ENCODE measurements around the gene MAP3K19.

MAP3K19 gene

DNA sequence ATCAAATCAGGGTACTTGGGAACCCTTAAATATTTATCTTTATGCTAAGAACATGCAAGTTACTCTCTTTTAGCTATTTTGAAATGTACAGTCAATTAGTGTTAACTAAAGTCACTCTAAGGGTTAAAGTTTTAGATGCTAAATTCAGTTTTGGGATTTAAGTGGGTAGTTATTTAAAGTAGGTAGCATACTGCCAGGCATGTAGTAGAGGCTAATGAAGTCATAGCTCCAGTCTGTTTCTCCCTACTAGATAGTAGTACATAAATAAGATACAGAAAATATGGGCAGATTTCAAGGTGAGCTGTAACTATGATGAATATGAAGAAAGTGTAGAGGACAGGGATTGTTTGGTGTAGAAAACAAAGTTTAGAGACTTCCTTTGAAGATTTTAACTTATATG is 12.3 kb upstream of the MAP3K19 start:
- Histone ChIP-seq H3K4me1 (ENCODE audit: control insufficient read depth, insufficient read depth, low read length) (no peaks in the 10 kb centered on the region), H3K4me3 (ENCODE audit: low read depth, low read length) (no peak overlapping the region), H3K27ac (ENCODE audit: extremely low read depth, low read depth, low read length) (no peak overlapping the region), H3K9me3 (ENCODE audit: control insufficient read depth, insufficient read depth, low read depth, low read length) (no peaks in the 10 kb centered on the region), H3K36me3 (ENCODE audit: control insufficient read depth in 2 of 2, insufficient read depth in 1 of 2, low read length in 2 of 2) (peaks cover 23 to 34% of the 10 kb centered on the region in 2 experiments)
- no peak for TF ChIP-seq OSR2 (tag by site-specific recombination; IDR thresholded peaks at IDR 0.05)
- no peak for TF ChIP-seq ZNF341 (tag by site-specific recombination; IDR thresholded peaks at IDR 0.05; ENCODE audit: low read depth)
- TF ChIP-seq ZFP69B (tag by site-specific recombination; IDR thresholded peaks at IDR 0.05): no peak
- TF ChIP-seq, protein P1, sequence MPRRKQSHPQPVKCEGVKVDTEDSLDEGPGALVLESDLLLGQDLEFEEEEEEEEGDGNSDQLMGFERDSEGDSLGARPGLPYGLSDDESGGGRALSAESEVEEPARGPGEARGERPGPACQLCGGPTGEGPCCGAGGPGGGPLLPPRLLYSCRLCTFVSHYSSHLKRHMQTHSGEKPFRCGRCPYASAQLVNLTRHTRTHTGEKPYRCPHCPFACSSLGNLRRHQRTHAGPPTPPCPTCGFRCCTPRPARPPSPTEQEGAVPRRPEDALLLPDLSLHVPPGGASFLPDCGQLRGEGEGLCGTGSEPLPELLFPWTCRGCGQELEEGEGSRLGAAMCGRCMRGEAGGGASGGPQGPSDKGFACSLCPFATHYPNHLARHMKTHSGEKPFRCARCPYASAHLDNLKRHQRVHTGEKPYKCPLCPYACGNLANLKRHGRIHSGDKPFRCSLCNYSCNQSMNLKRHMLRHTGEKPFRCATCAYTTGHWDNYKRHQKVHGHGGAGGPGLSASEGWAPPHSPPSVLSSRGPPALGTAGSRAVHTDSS (tag by site-specific recombination; IDR thresholded peaks at IDR 0.05): no peak
- TF ChIP-seq ZSCAN18 (tag by site-specific recombination; IDR thresholded peaks at IDR 0.05): no peak
- no peak for TF ChIP-seq ZNF121 (tag by site-specific recombination; IDR thresholded peaks at IDR 0.05)
- TF ChIP-seq MYNN (tag by site-specific recombination; IDR thresholded peaks at IDR 0.05; ENCODE audit: borderline replicate concordance): no peak
- TF ChIP-seq ZNF394 (tag by site-specific recombination; IDR thresholded peaks at IDR 0.05; ENCODE audit: borderline replicate concordance): no peak
- no peak for TF ChIP-seq KLF7 (tag by site-specific recombination; IDR thresholded peaks at IDR 0.05; ENCODE audit: borderline replicate concordance)
- no peak for TF ChIP-seq ZNF211 (tag by site-specific recombination; IDR thresholded peaks at IDR 0.05; ENCODE audit: low read depth)
- TF ChIP-seq RBAK (tag by site-specific recombination; IDR thresholded peaks at IDR 0.05): no peak
- TF ChIP-seq ZNF501 (tag by site-specific recombination; IDR thresholded peaks at IDR 0.05): no peak
- TF ChIP-seq, protein P2, sequence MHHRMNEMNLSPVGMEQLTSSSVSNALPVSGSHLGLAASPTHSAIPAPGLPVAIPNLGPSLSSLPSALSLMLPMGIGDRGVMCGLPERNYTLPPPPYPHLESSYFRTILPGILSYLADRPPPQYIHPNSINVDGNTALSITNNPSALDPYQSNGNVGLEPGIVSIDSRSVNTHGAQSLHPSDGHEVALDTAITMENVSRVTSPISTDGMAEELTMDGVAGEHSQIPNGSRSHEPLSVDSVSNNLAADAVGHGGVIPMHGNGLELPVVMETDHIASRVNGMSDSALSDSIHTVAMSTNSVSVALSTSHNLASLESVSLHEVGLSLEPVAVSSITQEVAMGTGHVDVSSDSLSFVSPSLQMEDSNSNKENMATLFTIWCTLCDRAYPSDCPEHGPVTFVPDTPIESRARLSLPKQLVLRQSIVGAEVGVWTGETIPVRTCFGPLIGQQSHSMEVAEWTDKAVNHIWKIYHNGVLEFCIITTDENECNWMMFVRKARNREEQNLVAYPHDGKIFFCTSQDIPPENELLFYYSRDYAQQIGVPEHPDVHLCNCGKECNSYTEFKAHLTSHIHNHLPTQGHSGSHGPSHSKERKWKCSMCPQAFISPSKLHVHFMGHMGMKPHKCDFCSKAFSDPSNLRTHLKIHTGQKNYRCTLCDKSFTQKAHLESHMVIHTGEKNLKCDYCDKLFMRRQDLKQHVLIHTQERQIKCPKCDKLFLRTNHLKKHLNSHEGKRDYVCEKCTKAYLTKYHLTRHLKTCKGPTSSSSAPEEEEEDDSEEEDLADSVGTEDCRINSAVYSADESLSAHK (tag by site-specific recombination; IDR thresholded peaks at IDR 0.05): no peak
- TF ChIP-seq GLIS1 (tag by site-specific recombination; IDR thresholded peaks at IDR 0.05): no peak
- TF ChIP-seq ZNF555 (tag by site-specific recombination; conservative IDR thresholded peaks at IDR 0.05): no peak
- POLR2A ChIA-PET: no interaction called here
- CTCF ChIA-PET: no interaction called here

DNA sequence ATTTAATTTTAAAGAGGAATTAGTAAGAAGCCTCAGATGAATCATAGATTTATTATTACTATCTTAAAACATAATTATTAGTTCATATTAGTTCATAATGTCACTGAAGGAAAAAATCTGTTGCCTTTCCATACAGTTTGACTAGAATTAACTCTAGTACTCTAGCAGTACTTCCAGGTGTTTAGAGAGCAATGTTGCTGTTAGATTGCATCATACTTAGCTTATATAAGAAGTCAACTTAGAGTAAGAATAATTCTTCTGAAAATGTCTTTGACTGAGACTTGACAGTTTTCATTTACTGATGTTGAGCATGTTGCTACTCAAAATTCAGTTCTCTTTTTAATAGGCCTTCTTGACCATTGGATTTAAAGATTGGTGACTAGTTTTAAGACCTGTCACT is 9.5 kb upstream of the MAP3K19 start:
- Histone ChIP-seq H3K27ac (ENCODE audit: extremely low read depth, low read depth, low read length) (no peak overlapping the region), H3K9me3 (ENCODE audit: control insufficient read depth, insufficient read depth, low read depth, low read length) (no peaks in the 10 kb centered on the region), H3K36me3 (ENCODE audit: control insufficient read depth in 2 of 2, insufficient read depth in 1 of 2, low read length in 2 of 2) (peaks cover 20 to 28% of the 10 kb centered on the region in 2 experiments), H3K4me1 (ENCODE audit: control insufficient read depth, insufficient read depth, low read length) (no peaks in the 10 kb centered on the region; the same call in 1 of the 2 replicates), H3K4me3 (ENCODE audit: low read depth, low read length) (no peak overlapping the region)
- ChIA-PET POLR2A (no interaction called here), CTCF (interaction anchor here (0.7 kb wide), 1 partner anchor 468 kb away, joined by 3 read pairs; no protein-coding TSS in a partner anchor)
- no peak for TF ChIP-seq HOXA7 (CRISPR knock-in tag; IDR thresholded peaks at IDR 0.05; ENCODE audit: borderline replicate concordance)
- no peak for TF ChIP-seq ZNF677 (tag by site-specific recombination; IDR thresholded peaks at IDR 0.05)
- no peak for TF ChIP-seq ZNF792 (tag by site-specific recombination; IDR thresholded peaks at IDR 0.05)
- TF ChIP-seq, protein P3, sequence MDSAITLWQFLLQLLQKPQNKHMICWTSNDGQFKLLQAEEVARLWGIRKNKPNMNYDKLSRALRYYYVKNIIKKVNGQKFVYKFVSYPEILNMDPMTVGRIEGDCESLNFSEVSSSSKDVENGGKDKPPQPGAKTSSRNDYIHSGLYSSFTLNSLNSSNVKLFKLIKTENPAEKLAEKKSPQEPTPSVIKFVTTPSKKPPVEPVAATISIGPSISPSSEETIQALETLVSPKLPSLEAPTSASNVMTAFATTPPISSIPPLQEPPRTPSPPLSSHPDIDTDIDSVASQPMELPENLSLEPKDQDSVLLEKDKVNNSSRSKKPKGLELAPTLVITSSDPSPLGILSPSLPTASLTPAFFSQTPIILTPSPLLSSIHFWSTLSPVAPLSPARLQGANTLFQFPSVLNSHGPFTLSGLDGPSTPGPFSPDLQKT (IDR thresholded peaks at IDR 0.05; ENCODE audit: borderline replicate concordance, low read depth, low read length): no peak
- TF ChIP-seq ZSCAN16 (tag by site-specific recombination; IDR thresholded peaks at IDR 0.05): no peak
- no peak for TF ChIP-seq BCL11B (tag by site-specific recombination; IDR thresholded peaks at IDR 0.05; ENCODE audit: low read depth)
- no peak for TF ChIP-seq ZNF423 (tag by site-specific recombination; IDR thresholded peaks at IDR 0.05)
- TF ChIP-seq, protein P4, sequence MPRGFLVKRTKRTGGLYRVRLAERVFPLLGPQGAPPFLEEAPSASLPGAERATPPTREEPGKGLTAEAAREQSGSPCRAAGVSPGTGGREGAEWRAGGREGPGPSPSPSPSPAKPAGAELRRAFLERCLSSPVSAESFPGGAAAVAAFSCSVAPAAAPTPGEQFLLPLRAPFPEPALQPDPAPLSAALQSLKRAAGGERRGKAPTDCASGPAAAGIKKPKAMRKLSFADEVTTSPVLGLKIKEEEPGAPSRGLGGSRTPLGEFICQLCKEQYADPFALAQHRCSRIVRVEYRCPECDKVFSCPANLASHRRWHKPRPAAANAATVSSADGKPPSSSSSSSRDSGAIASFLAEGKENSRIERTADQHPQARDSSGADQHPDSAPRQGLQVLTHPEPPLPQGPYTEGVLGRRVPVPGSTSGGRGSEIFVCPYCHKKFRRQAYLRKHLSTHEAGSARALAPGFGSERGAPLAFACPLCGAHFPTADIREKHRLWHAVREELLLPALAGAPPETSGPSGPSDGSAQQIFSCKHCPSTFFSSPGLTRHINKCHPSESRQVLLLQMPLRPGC (tag by site-specific recombination; IDR thresholded peaks at IDR 0.05): no peak
- no peak for TF ChIP-seq ZNF645 (tag by site-specific recombination; IDR thresholded peaks at IDR 0.05)
- no peak for TF ChIP-seq ZNF140 (tag by site-specific recombination; IDR thresholded peaks at IDR 0.05)
- no peak for TF ChIP-seq ZNF76 (tag by site-specific recombination; IDR thresholded peaks at IDR 0.05; ENCODE audit: borderline replicate concordance, low read depth)

All from HEK293 (cell line).